NCI-H2029 treated with DMSO at 0.1 percent for 48 hours (cell line): ENCODE data around the gene DISP3.

Source experiments
- DNase-seq: peaks from one replicate; lab custom pipeline; 2025; lab: John Stamatoyannopoulos, UW

Gene DISP3

GRCh38 chr1:11487196-11487751, 8.3 kb downstream of the DISP3 start:
- DNase-seq = no peak

- no peak for DNase-seq
Observed at GRCh38 chr1:11488201-11488770, 9.3 kb downstream of the DISP3 start.

- no peak for DNase-seq
Observed at GRCh38 chr1:11488966-11489625, 10.1 kb downstream of the DISP3 start.

- no peak for DNase-seq
Observed at GRCh38 chr1:11492235-11492634, 13.3 kb downstream of the DISP3 start.

GRCh38 chr1:11493972-11494655, 15.2 kb downstream of the DISP3 start:
- no peak for DNase-seq

- DNase-seq = no peak
Observed at GRCh38 chr1:11494771-11495170, 15.8 kb downstream of the DISP3 start.

GRCh38 chr1:11495579-11495978, 16.6 kb downstream of the DISP3 start:
- no peak for DNase-seq

GRCh38 chr1:11496551-11497080, 17.7 kb downstream of the DISP3 start:
- no peak for DNase-seq

GRCh38 chr1:11498956-11499594, 20.1 kb downstream of the DISP3 start:
- DNase-seq = no peak

GRCh38 chr1:11499601-11500331, 20.8 kb downstream of the DISP3 start:
- no peak for DNase-seq

GRCh38 chr1:11500881-11501280, 21.9 kb downstream of the DISP3 start:
- DNase-seq = no peak

GRCh38 chr1:11501491-11501897, 22.5 kb downstream of the DISP3 start:
- no peak for DNase-seq

GRCh38 chr1:11501906-11502485, 23.0 kb downstream of the DISP3 start:
- no peak for DNase-seq

- no peak for DNase-seq
Observed at GRCh38 chr1:11502516-11502915, 23.6 kb downstream of the DISP3 start.

- DNase-seq = no peak
Observed at GRCh38 chr1:11504599-11504998, 25.6 kb downstream of the DISP3 start.

GRCh38 chr1:11505591-11506538, 26.9 kb downstream of the DISP3 start:
- DNase-seq = no peak

- DNase-seq = no peak
Observed at GRCh38 chr1:11507309-11507708, 28.4 kb downstream of the DISP3 start.

GRCh38 chr1:11513681-11514080, 34.7 kb downstream of the DISP3 start:
- DNase-seq = no peak

GRCh38 chr1:11514366-11514765, 35.4 kb downstream of the DISP3 start:
- no peak for DNase-seq
